ENCODE measurements around the gene COL6A3. TPM values are rescaled to one million over a fixed set of nuclear protein-coding genes. Genes with fewer than 3 reads are reported as not detected.

COL6A3 gene
- total RNA-seq, 3 donors from 2014 or later, result 20.9 to 235 (median 194) TPM

DNA sequence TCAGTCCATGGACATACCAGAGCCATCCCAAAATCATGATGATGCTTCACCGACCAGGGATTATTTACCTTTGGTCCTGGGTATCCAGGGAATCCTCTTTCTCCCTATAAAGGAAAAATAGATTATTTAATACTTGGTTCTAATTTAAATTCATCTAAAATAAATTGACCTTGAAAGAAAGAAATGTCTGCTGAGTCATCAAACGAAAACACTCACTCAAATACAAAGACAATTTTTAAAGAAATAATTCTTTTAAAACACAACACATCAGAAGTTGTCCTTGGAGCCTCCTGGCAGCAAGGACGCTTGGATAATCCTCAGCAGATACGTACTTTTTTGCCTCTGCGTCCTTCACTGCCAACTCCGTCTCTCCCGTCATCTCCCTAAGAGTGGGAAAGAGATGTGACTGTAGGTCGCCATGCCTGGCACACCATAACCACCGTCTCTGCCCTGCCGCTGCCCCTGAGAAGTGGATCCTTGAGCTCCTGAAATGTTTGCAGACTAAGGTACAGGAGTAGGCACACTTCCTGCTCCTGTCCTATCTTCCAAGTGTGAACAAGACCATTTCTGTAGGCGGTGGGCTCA, 65.6 kb downstream of the COL6A3 start:
- ATAC-seq (no peak), DNase-seq (no peak)
- intact Hi-C loops (cut with DNase I, micrococcal nuclease), result no loop called here
- H3K4me1 ChIP-seq (ENCODE audit: low read depth), result no peaks in the 10 kb centered on the region
- no peak for TF ChIP-seq CTCF (IDR thresholded peaks at IDR 0.05)
- no peak overlapping the region for H3K4me3 ChIP-seq
- H3K36me3 ChIP-seq (ENCODE audit: low read depth), result no peaks in the 10 kb centered on the region
- H3K9me3 ChIP-seq, result no peaks in the 10 kb centered on the region

GRCh38 chr2:237345891-237346640, 67.9 kb downstream of the COL6A3 start:
- Histone ChIP-seq H3K4me1 (ENCODE audit: low read depth) (no peaks in the 10 kb centered on the region), H3K36me3 (ENCODE audit: low read depth) (no peaks in the 10 kb centered on the region), H3K9me3 (no peaks in the 10 kb centered on the region), H3K4me3 (no peak overlapping the region)
- no peak for TF ChIP-seq CTCF (IDR thresholded peaks at IDR 0.05)
- intact Hi-C loops (cut with DNase I, micrococcal nuclease), result no loop called here
- ATAC-seq (no peak), DNase-seq (no peak)

GRCh38 chr2:237345411-237345810, 68.6 kb downstream of the COL6A3 start:
- H3K4me1 ChIP-seq (ENCODE audit: low read depth), result no peaks in the 10 kb centered on the region
- ATAC-seq (no peak), DNase-seq (no peak)
- no peak for TF ChIP-seq CTCF (IDR thresholded peaks at IDR 0.05)
- intact Hi-C loops (cut with DNase I, micrococcal nuclease), result no loop called here
- H3K4me3 ChIP-seq, result no peak overlapping the region
- H3K9me3 ChIP-seq, result no peaks in the 10 kb centered on the region
- no peaks in the 10 kb centered on the region for H3K36me3 ChIP-seq (ENCODE audit: low read depth)

DNA sequence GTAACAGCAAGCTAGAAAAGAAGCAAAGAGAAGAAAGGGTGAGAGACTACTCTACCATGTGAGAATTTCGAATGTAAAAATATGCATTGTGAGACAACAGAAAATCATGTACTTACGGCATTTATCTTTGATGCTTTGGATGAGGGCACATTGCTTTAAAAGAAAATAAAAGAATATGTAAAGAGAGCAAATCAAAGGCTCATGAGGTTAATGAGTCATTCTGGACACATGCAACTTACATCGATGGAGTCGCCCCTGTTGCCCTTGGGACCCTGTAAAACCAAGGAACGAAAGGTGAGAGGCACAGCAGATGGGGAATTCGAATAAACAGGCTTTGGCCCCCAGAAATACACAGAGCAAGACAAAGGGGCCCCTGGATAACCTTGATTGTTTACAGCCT, 69.0 kb downstream of the COL6A3 start:
- DNase-seq (no peak), ATAC-seq (no peak)
- intact Hi-C loops (cut with DNase I, micrococcal nuclease), result no loop called here
- H3K4me3 ChIP-seq, result no peak overlapping the region
- no peaks in the 10 kb centered on the region for H3K36me3 ChIP-seq (ENCODE audit: low read depth)
- TF ChIP-seq CTCF (IDR thresholded peaks at IDR 0.05), result no peak
- H3K4me1 ChIP-seq (ENCODE audit: low read depth), result no peaks in the 10 kb centered on the region
- H3K9me3 ChIP-seq, result no peaks in the 10 kb centered on the region

- intact Hi-C loops (cut with DNase I, micrococcal nuclease), result no loop called here
- no peaks in the 10 kb centered on the region for H3K4me1 ChIP-seq (ENCODE audit: low read depth)
- no peaks in the 10 kb centered on the region for H3K36me3 ChIP-seq (ENCODE audit: low read depth)
- DNase-seq (no peak), ATAC-seq (no peak)
- H3K4me3 ChIP-seq, result no peak overlapping the region
- no peaks in the 10 kb centered on the region for H3K9me3 ChIP-seq
- TF ChIP-seq CTCF (IDR thresholded peaks at IDR 0.05), result no peak
Observed at GRCh38 chr2:237343993-237344392, 70.0 kb downstream of the COL6A3 start.
